Upper lobe of right lung (tissue), 1 donor: Measurements from ENCODE around the gene DNASE1L1. TPM values are rescaled to one million over a fixed set of nuclear protein-coding genes. Genes with fewer than 3 reads are reported as not detected.

Source experiments
- ATAC-seq: fragments of 200-7000 bp; cut with Tn5 transposase; one replicate; pipeline ENCODE4 v1.9.1; 2020; ENCODE audit warnings: mild to moderate bottlenecking, moderate library complexity
- DNase-seq: peaks from one replicate; pipeline ENCODE4 v3.0.0-alpha.2; 2020
- H3K27ac ChIP-seq: fragments of 200-600 bp; one replicate; pipeline ENCODE4 v1.8.0; 2022
- H3K27me3 ChIP-seq: fragments of 200-600 bp; one replicate; pipeline ENCODE4 v1.8.0; 2022; ENCODE audit warnings: mild to moderate bottlenecking
- H3K36me3 ChIP-seq: fragments of 200-600 bp; one replicate; pipeline ENCODE4 v1.8.0; 2022
- H3K4me1 ChIP-seq: fragments of 200-600 bp; one replicate; pipeline ENCODE4 v1.8.0; 2022
- H3K4me3 ChIP-seq: fragments of 200-600 bp; one replicate; pipeline ENCODE4 v1.8.0; 2022; ENCODE audit warnings: mild to moderate bottlenecking
- H3K9me3 ChIP-seq: fragments of 200-600 bp; one replicate; pipeline ENCODE4 v1.8.0; 2022
- intact Hi-C: fragments of 100-400 bp; cut with DNase I; formaldehyde crosslinking; loops from one replicate; pipeline ENCODE4 v1.11.0; 2022
- total RNA-seq: library from RNA; stranded (reverse); fragmentation: NEBNext Ultra II Directional; extraction: Animal tissue kit (Norgen Biotek cat#: 25700); gene quantifications from one replicate; pipeline ENCODE4 v1.2.1, GENCODE V29; 2021
- TF ChIP-seq, protein P1 (sequence below): fragments of 200-600 bp; IDR thresholded peaks from one replicate; pipeline ENCODE4 v1.8.0; 2022; ENCODE audit warnings: antibody characterized with exemption
- donor health status: DM: no; HTN: yes; CAD: no; lungs with severe emphysema.

The DNASE1L1 gene
- total RNA-seq, 1 donor from 2014 or later: 37.1 TPM

GRCh38 chrX:154439841-154440240 lies 30.8 kb upstream of the DNASE1L1 start:
- intact Hi-C loops: no loop called here

DNA sequence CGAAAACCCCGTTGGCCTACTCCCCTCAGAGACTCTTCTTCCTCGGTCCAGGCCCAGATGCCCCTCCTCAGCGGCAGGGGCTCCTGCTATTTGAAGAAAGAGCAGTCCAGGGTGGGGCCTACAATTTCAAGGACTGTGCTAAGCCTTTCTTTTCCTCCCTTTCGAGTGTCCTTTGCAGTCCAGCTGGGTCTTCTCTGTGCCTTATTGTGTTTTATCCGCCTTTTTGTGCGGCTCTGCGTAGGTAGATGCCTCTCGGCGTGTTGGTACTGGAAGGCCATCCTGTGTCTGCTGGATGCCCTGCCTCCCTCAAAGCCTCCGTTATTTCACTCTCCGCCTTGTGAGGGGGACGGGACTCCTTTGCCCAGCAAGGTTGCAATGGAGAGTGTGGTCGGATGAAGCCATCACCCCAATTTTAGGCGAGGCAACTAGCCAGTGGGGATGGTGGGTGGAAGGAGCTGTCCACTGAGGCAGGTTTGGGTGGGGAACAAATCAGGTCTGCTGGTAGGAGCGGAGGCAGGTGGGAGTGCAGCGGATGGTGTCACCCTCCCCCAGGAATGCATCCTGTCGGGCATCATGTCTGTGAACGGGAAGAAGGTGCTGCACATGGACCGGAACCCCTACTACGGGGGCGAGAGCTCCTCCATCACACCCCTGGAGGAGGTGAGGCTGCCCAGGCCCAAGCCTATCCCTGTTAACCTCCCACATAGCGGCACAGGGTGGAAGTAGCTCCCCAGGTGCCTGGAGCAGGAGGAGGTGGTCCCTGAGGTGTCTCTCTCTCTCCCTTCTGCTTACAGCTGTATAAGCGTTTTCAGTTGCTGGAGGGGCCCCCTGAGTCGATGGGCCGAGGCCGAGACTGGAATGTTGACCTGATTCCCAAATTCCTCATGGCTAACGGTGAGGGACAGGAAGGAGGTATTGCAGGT lies 29.2 kb upstream of the DNASE1L1 start:
- Histone ChIP-seq H3K27me3 (no peaks in the 10 kb centered on the region), H3K27ac (no peak overlapping the region), H3K9me3 (no peaks in the 10 kb centered on the region), H3K36me3 (peaks cover 26% of the 10 kb centered on the region), H3K4me1 (no peaks in the 10 kb centered on the region), H3K4me3 (peak overlapping the region; percentile 75)
- DNase-seq (no peak), ATAC-seq (no peak)
- TF ChIP-seq, protein P1, sequence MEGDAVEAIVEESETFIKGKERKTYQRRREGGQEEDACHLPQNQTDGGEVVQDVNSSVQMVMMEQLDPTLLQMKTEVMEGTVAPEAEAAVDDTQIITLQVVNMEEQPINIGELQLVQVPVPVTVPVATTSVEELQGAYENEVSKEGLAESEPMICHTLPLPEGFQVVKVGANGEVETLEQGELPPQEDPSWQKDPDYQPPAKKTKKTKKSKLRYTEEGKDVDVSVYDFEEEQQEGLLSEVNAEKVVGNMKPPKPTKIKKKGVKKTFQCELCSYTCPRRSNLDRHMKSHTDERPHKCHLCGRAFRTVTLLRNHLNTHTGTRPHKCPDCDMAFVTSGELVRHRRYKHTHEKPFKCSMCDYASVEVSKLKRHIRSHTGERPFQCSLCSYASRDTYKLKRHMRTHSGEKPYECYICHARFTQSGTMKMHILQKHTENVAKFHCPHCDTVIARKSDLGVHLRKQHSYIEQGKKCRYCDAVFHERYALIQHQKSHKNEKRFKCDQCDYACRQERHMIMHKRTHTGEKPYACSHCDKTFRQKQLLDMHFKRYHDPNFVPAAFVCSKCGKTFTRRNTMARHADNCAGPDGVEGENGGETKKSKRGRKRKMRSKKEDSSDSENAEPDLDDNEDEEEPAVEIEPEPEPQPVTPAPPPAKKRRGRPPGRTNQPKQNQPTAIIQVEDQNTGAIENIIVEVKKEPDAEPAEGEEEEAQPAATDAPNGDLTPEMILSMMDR: no peak
- intact Hi-C loops: no loop called here

More at GRCh38 chrX:154439841-154440240, 30.8 kb upstream of the DNASE1L1 start:
- ATAC-seq: no peak
- no peaks in the 10 kb centered on the region for H3K9me3 ChIP-seq
- no peak overlapping the region for H3K4me3 ChIP-seq
- no peaks in the 10 kb centered on the region for H3K27me3 ChIP-seq
- H3K4me1 ChIP-seq: peaks cover 4% of the 10 kb centered on the region
- no peak overlapping the region for H3K27ac ChIP-seq
- peaks cover 20% of the 10 kb centered on the region for H3K36me3 ChIP-seq
- TF ChIP-seq, protein P1: no peak
- DNase-seq: no peak

DNA sequence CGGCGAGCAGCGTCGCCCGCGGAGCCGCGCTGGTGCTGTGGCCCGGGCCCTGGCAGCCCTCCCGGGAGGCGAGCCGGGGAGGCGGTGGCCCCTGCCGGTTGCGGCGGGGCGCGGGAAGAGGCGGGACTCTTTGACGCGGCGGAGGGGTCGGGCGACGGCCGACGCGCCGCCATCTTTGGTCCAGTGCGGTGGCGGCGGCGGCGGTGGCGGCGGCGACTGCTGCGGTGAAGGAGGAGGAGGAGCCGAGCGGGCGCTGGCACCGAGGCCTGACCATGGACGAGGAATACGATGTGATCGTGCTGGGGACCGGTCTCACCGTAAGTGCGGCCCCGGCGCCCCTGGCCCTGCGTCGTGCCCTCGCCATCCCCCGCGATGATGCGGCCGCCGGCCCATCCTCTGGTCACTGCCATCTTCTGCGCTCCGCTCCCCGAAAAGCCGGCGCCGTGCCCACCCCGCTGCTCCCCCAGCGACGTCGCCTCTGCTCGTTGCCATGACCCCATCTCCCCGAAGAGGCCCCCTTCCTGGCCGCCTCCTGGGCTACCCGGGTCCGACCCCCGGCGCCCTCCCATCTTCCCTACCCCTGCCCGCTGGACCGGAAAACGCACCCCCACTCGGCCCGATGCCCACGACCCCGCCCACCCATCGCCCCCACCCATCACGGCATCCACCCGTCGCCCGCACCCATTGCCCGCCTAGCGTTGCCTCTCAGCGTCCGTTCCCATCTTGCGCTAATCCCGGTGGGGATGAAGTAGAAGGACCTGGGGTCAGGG lies 28.1 kb upstream of the DNASE1L1 start, which contains the start of gene GDI1:
Gene GDI1 (plus strand): TSS at position 172 of the 770 bp plus-strand sequence. CDS start 101 bp downstream, at position 273.
- TF ChIP-seq, protein P1: no peak
- Histone ChIP-seq H3K4me1 (no peaks in the 10 kb centered on the region), H3K36me3 (peaks cover 25% of the 10 kb centered on the region), H3K27me3 (no peaks in the 10 kb centered on the region), H3K4me3 (peak within 1 kb of the TSS; percentile 75), H3K27ac (peak within 1 kb of the TSS; percentile 74), H3K9me3 (no peaks in the 10 kb centered on the region)
- ATAC-seq (peak; percentile 85), DNase-seq (peak; percentile 82)
- intact Hi-C loops: no loop called here

DNA sequence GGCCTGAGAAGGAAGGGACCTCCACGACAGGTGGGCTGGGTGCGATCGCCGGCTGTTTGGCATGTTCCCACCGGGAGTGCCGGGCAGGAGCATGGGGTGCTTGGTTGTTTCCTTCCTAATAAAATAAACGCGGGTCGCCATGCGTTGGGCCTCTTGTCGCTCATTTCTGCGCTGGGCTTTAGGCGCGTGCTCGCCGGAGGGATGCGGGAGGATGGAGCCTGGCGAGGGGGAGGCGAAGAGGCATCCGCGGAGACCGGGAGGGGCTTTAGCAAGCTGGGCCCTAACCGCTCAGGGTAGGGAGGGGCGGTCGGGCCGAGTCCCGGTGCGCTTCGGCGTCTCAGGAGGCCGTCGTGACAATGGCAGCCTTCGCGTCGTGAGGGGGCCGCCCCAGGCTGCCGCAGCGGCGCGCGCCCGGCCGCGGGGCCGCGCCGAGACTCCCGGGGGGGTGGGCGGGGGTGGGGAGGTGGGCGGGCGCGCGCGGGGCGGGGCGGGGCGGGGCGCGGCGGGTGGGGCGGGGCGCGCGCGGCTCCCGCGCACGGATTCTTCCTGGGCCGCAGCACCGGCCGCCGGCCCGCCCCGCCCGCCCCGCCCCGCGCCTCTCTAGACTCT lies 27.4 kb upstream of the DNASE1L1 start:
- Histone ChIP-seq H3K4me1 (no peaks in the 10 kb centered on the region), H3K9me3 (no peaks in the 10 kb centered on the region), H3K36me3 (peaks cover 27% of the 10 kb centered on the region), H3K4me3 (peak overlapping the region; percentile 75), H3K27ac (peak overlapping the region; percentile 74), H3K27me3 (no peaks in the 10 kb centered on the region)
- ATAC-seq: peak; percentile 62
- TF ChIP-seq, protein P1: no peak
- no peak for DNase-seq
- intact Hi-C loops: no loop called here

DNA sequence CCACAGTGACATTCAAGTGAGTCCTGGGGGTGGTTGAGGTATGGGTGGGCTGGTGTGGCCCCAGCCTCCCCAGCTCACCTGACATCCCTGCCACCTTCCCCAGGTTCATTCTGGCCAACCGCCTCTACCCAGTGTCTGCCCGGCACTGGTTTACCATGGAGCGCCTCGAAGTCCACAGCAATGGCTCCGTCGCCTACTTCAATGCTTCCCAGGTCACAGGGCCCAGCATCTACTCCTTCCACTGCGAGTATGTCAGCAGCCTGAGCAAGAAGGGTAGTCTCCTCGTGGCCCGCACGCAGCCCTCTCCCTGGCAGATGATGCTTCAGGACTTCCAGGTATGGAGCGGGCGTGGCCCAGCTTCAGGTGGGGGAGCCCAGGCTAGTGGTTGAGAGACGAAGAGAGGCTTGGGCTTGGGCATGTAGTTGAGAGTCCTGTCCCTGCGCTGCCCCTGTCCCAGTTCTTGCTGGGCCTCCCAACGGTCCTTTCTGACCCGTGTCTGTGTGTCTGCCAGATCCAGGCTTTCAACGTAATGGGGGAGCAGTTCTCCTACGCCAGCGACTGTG lies 26.2 kb upstream of the DNASE1L1 start:
- no peak overlapping the region for H3K4me3 ChIP-seq
- H3K36me3 ChIP-seq: peaks cover 24% of the 10 kb centered on the region
- H3K27me3 ChIP-seq: no peaks in the 10 kb centered on the region
- ATAC-seq: no peak
- no peak for DNase-seq
- no peaks in the 10 kb centered on the region for H3K9me3 ChIP-seq
- no peak overlapping the region for H3K27ac ChIP-seq
- TF ChIP-seq, protein P1: no peak
- intact Hi-C loops: no loop called here
- H3K4me1 ChIP-seq: no peaks in the 10 kb centered on the region
